H9 (cell line): Measurements from ENCODE around the gene SHPK. TPM values are rescaled to one million over a fixed set of nuclear protein-coding genes. Genes with fewer than 3 reads are reported as not detected.

Experiments
- DNase-seq: peaks from one replicate; pipeline ENCODE4 v3.0.0-alpha.2; 2017
- H2AFZ ChIP-seq: one replicate; pipeline ENCODE4 v1.6.1; 2013; ENCODE audit warnings: mild to moderate bottlenecking, low read length, control low read depth, moderate library complexity
- H2AK5ac ChIP-seq: 2 replicates; pipeline ENCODE4 v1.6.1; 2013; ENCODE audit warnings: low read length, control low read depth, mixed read lengths; ENCODE audit not compliant: insufficient read length
- H2BK120ac ChIP-seq: one replicate; pipeline ENCODE4 v1.6.1; 2013; ENCODE audit warnings: low read depth, mild to moderate bottlenecking, low read length, control low read depth, inconsistent platforms; ENCODE audit not compliant: poor library complexity, severe bottlenecking
- H2BK12ac ChIP-seq: 2 replicates; pipeline ENCODE4 v1.6.1; 2013; ENCODE audit warnings: low read length, control low read depth, mixed read lengths, low read depth; ENCODE audit not compliant: insufficient read length
- H2BK15ac ChIP-seq: 2 replicates; pipeline ENCODE4 v1.6.1; 2013; ENCODE audit warnings: low read depth, low read length, control low read depth
- H2BK20ac ChIP-seq: one replicate; pipeline ENCODE4 v1.6.1; 2013; ENCODE audit warnings: low read depth, mild to moderate bottlenecking, low read length, control low read depth, inconsistent platforms; ENCODE audit not compliant: poor library complexity, severe bottlenecking
- H2BK5ac ChIP-seq: 2 replicates; pipeline ENCODE4 v1.6.1; 2013; ENCODE audit warnings: low read length, control low read depth, mixed read lengths; ENCODE audit not compliant: insufficient read length
- H3K14ac ChIP-seq: 2 replicates; pipeline ENCODE4 v1.6.1; 2013; ENCODE audit warnings: low read length, control low read depth; ENCODE audit not compliant: insufficient read depth
- H3K18ac ChIP-seq: 2 replicates; pipeline ENCODE4 v1.6.1; 2013; ENCODE audit warnings: low read depth, mild to moderate bottlenecking, mixed read lengths, low read length, control low read depth; ENCODE audit not compliant: insufficient read length
- H3K23ac ChIP-seq: 2 replicates; pipeline ENCODE4 v1.6.1; 2013; ENCODE audit warnings: low read length, control low read depth, mixed read lengths, low read depth; ENCODE audit not compliant: insufficient read length
- H3K23me2 ChIP-seq: 2 replicates; pipeline ENCODE4 v1.6.1; 2013; ENCODE audit warnings: low read depth, mild to moderate bottlenecking, mixed read lengths, low read length, control low read depth; ENCODE audit not compliant: insufficient read length, poor library complexity, severe bottlenecking
- H3K27ac ChIP-seq: 2 replicates; pipeline ENCODE4 v1.5.1; 2013; ENCODE audit warnings: low read length, control low read depth, mixed read lengths, low read depth; ENCODE audit not compliant: insufficient read length
- H3K27me3 ChIP-seq: 2 replicates; pipeline ENCODE4 v1.6.1; 2013; ENCODE audit warnings: low read length, control low read depth, inconsistent platforms; ENCODE audit not compliant: insufficient read depth
- H3K4ac ChIP-seq: 2 replicates; pipeline ENCODE4 v1.6.1; 2013; ENCODE audit warnings: low read depth, mild to moderate bottlenecking, control low read depth, inconsistent platforms, low read length, moderate library complexity
- H3K4me1 ChIP-seq: 2 replicates; pipeline ENCODE4 v1.6.1; 2013; ENCODE audit warnings: low read length, control low read depth, inconsistent platforms; ENCODE audit not compliant: insufficient read depth
- H3K4me2 ChIP-seq: 2 replicates; pipeline ENCODE4 v1.6.1; 2013; ENCODE audit warnings: low read length, control low read depth, mixed read lengths; ENCODE audit not compliant: insufficient read length, insufficient read depth
- H3K56ac ChIP-seq: 2 replicates; pipeline ENCODE4 v1.6.1; 2013; ENCODE audit warnings: low read depth, mild to moderate bottlenecking, mixed read lengths, low read length, control low read depth; ENCODE audit not compliant: insufficient read length
- H3K79me1 ChIP-seq: 2 replicates; pipeline ENCODE4 v1.6.1; 2013; ENCODE audit warnings: low read depth, mild to moderate bottlenecking, moderate library complexity, low read length, control low read depth, inconsistent platforms; ENCODE audit not compliant: insufficient read depth, poor library complexity, severe bottlenecking
- H3K79me2 ChIP-seq: 2 replicates; pipeline ENCODE4 v1.6.1; 2013; ENCODE audit warnings: low read length, control low read depth, inconsistent platforms; ENCODE audit not compliant: insufficient read depth
- H3K9ac ChIP-seq: 2 replicates; pipeline ENCODE4 v1.6.1; 2013; ENCODE audit warnings: low read length, control low read depth, mixed read lengths; ENCODE audit not compliant: insufficient read length; ENCODE audit errors: extremely low read depth
- H3K9me3 ChIP-seq: one replicate; pipeline ENCODE4 v1.6.1; 2013; ENCODE audit warnings: low read depth, low read length, inconsistent platforms; ENCODE audit not compliant: control insufficient read depth
- H3T11ph ChIP-seq: one replicate; pipeline ENCODE4 v1.6.1; 2013; ENCODE audit warnings: mild to moderate bottlenecking, low read length, control low read depth, inconsistent platforms
- H4K20me1 ChIP-seq: one replicate; pipeline ENCODE4 v1.6.1; 2013; ENCODE audit not compliant: control insufficient read depth, insufficient read length, insufficient read depth
- H4K5ac ChIP-seq: 2 replicates; pipeline ENCODE4 v1.6.1; 2013; ENCODE audit warnings: low read depth, mild to moderate bottlenecking, mixed read lengths, low read length, control low read depth; ENCODE audit not compliant: insufficient read length
- H4K8ac ChIP-seq: replicated peaks from 2 replicates; pipeline ENCODE4 v1.6.1; 2013; ENCODE audit warnings: low read length, control low read depth, mixed read lengths, low read depth; ENCODE audit not compliant: insufficient read length
- H4K91ac ChIP-seq: 2 replicates; pipeline ENCODE4 v1.6.1; 2013; ENCODE audit warnings: low read depth, mild to moderate bottlenecking, moderate library complexity, mixed read lengths, low read length, control low read depth; ENCODE audit not compliant: insufficient read length
- H3K27ac Mint-ChIP-seq, 3 experiments: 2 replicates in 2 of 3; 3 replicates in 1 of 3; pipeline ENCODE4 v1.8.0; 2020 to 2021; ENCODE audit warnings: mixed read lengths in 3 of 3, mild to moderate bottlenecking in 1 of 3, moderate library complexity in 1 of 3
- H3K27me3 Mint-ChIP-seq: 2 replicates; pipeline ENCODE4 v1.8.0; 2021; ENCODE audit warnings: low read depth, mild to moderate bottlenecking, moderate library complexity, mixed read lengths
- H3K36me3 Mint-ChIP-seq, 3 experiments: 2 replicates in 2 of 3; 3 replicates in 1 of 3; pipeline ENCODE4 v1.8.0; 2020 to 2021; ENCODE audit warnings: low read depth in 3 of 3, mixed read lengths in 3 of 3; ENCODE audit not compliant: insufficient read depth in 1 of 3
- H3K4me1 Mint-ChIP-seq, 2 experiments: 2 replicates each; pipeline ENCODE4 v1.8.0; 2020; ENCODE audit warnings: mixed read lengths in 2 of 2
- H3K4me3 Mint-ChIP-seq, 2 experiments: 2 replicates in 1 of 2; 3 replicates in 1 of 2; pipeline ENCODE4 v1.8.0; 2020 to 2021; ENCODE audit warnings: mild to moderate bottlenecking in 2 of 2, mixed read lengths in 2 of 2, moderate library complexity in 1 of 2
- H3K9me3 Mint-ChIP-seq, 2 experiments: 2 replicates in 1 of 2; 3 replicates in 1 of 2; pipeline ENCODE4 v1.8.0; 2020; ENCODE audit warnings: mild to moderate bottlenecking in 2 of 2, mixed read lengths in 2 of 2, moderate library complexity in 1 of 2
- CTCF ChIP-seq: fragments of 200-600 bp; sonication (generic); conservative IDR thresholded peaks from 3 replicates; pipeline ENCODE4 v1.8.0; 2021; ENCODE audit warnings: antibody characterized with exemption, mild to moderate bottlenecking
- WGBS: extraction: QIAGEN DNeasy Blood & Tissue Kit; methylation state at CpG from one replicate; pipeline ENCODE4 v1.1.7; 2013; ENCODE audit warnings: missing lambda C conversion rate, low lambda C conversion rate, mixed read lengths; ENCODE audit not compliant: insufficient read length; ENCODE audit errors: extremely low coverage; 5-methylcytosine and 5-hydroxymethylcytosine counted together
- total RNA-seq: library from RNA; stranded (reverse); gene quantifications from 2 replicates; pipeline ENCODE4 v1.2.1, GENCODE V29; 2021

The SHPK gene
- total RNA-seq, 1 experiment from 2014 or later, result 27.0 TPM

- WGBS, result no CpG with 5 or more reads among the region's 7 CpGs
- no peak overlapping the region for H3K9ac ChIP-seq
- no peaks in the 10 kb centered on the region for H4K20me1 ChIP-seq
- Mint-ChIP-seq H3K9me3 (no peaks in the 10 kb centered on the region), H3K4me1 (peaks cover 8 to 9% of the 10 kb centered on the region in 2 experiments), H3K4me3 (no peak overlapping the region; a peak in 1 of 5 replicates), H3K27ac (no peak overlapping the region; a peak in 1 of 7 replicates), H3K36me3 (peaks cover 20 to 42% (median 42%) of the 10 kb centered on the region in 3 experiments; a peak in 6 of 7 replicates), H3K27me3 (no peaks in the 10 kb centered on the region)
- peaks cover 7% of the 10 kb centered on the region; the same call in 1 of the 2 replicates for H3K79me2 ChIP-seq
- H3K23me2 ChIP-seq, result peaks cover 10% of the 10 kb centered on the region
- H3K18ac ChIP-seq, result no peak overlapping the region
- no peak overlapping the region for H3K4me2 ChIP-seq
- no peak overlapping the region for H3T11ph ChIP-seq
- no peak overlapping the region; the same call in 1 of the 2 replicates for H3K14ac ChIP-seq
- no peak overlapping the region for H3K56ac ChIP-seq
- H2BK120ac ChIP-seq, result no peak overlapping the region
- H4K5ac ChIP-seq, result no peak overlapping the region
- no peak overlapping the region for H3K23ac ChIP-seq
- no peak overlapping the region for H2BK12ac ChIP-seq
- H3K4me1 ChIP-seq, result no peaks in the 10 kb centered on the region
- H2BK15ac ChIP-seq, result no peak overlapping the region
- H3K4ac ChIP-seq, result no peak overlapping the region
- peaks cover 9% of the 10 kb centered on the region for H3K79me1 ChIP-seq
- H4K91ac ChIP-seq, result no peak overlapping the region
- H4K8ac ChIP-seq, result no peak overlapping the region
- H2AK5ac ChIP-seq, result no peak overlapping the region
- no peak for TF ChIP-seq CTCF
- H3K27ac ChIP-seq, result no peak overlapping the region
- DNase-seq, result no peak
- H2AFZ ChIP-seq, result no peak overlapping the region
- H3K9me3 ChIP-seq, result no peaks in the 10 kb centered on the region
- H2BK20ac ChIP-seq, result no peak overlapping the region
- no peaks in the 10 kb centered on the region for H3K27me3 ChIP-seq
- no peak overlapping the region for H2BK5ac ChIP-seq
Measured at GRCh38 chr17:3632287-3632686, 3.8 kb downstream of the SHPK start.
